Transverse colon (tissue), 4 donors: Measurements from ENCODE around the gene MPL. TPM values are rescaled to one million over a fixed set of nuclear protein-coding genes. Genes with fewer than 3 reads are reported as not detected.
A peak's percentile ranks its signal among the peaks of the same experiment; 100 is the strongest.

Source experiments
- DNase-seq: peaks from one replicate; pipeline ENCODE4 v3.0.0-alpha.2; 2019
- H3K27ac ChIP-seq, 4 donors: fragments of 200-600 bp; sonication (generic); 2 replicates each; pipeline ENCODE4 v1.5.1; 2016 to 2018; ENCODE audit warnings: inconsistent platforms in 4 of 4
- H3K27me3 ChIP-seq: fragments of 200-600 bp; sonication (generic); 2 replicates; pipeline ENCODE4 v1.5.1; 2017; ENCODE audit warnings: inconsistent platforms
- H3K36me3 ChIP-seq, 4 donors: fragments of 200-600 bp; sonication (generic); 2 replicates each; pipeline ENCODE4 v1.5.1; 2017 to 2019; ENCODE audit warnings: inconsistent platforms in 4 of 4
- H3K4me1 ChIP-seq, 4 donors: fragments of 200-600 bp; sonication (generic); 2 replicates each; pipeline ENCODE4 v1.5.1; 2017 to 2020; ENCODE audit warnings: inconsistent platforms in 4 of 4
- H3K4me3 ChIP-seq, 4 donors: fragments of 200-600 bp; sonication (generic); 1 replicate in 1 of 4; 2 replicates in 3 of 4; pipeline versions ENCODE4 v1.5.1 to v1.6.1; 2017 to 2019; ENCODE audit warnings: inconsistent platforms in 4 of 4
- H3K9me3 ChIP-seq, 2 donors: fragments of 200-600 bp; sonication (generic); 2 replicates each; pipeline ENCODE4 v1.5.1; 2017 to 2019; ENCODE audit warnings: inconsistent platforms in 2 of 2
- EP300 ChIP-seq: sonication (generic); formaldehyde crosslinking; IDR thresholded peaks from one replicate; pipeline ENCODE4 v1.6.1; 2017; ENCODE audit warnings: antibody characterized with exemption, low read depth
- POLR2A ChIP-seq: fragments of 450-650 bp; IDR thresholded peaks from one replicate; pipeline ENCODE4 v1.6.1; 2016; ENCODE audit warnings: antibody characterized with exemption, mild to moderate bottlenecking, moderate library complexity
- POLR2AphosphoS5 ChIP-seq, 3 donors: sonication (generic); formaldehyde crosslinking; IDR thresholded peaks; one replicate each; pipeline ENCODE4 v1.6.1; 2016; ENCODE audit warnings: antibody characterized with exemption in 3 of 3
- WGBS, 2 donors: methylation state at CpG; one replicate each; pipeline ENCODE4 v1.1.5; 2018; ENCODE audit warnings: low coverage in 1 of 2; 5-methylcytosine and 5-hydroxymethylcytosine counted together
- in situ Hi-C, 4 donors: fragments of 200-750 bp; cut with MboI; loops; one replicate each; pipeline versions ENCODE4 v1.15.0 to v1.15.1; 2017; ENCODE audit warnings: low sequenced_read_pairs in 3 of 4, low pct_ligation_motif_present in 1 of 4, low pct_unique_long_range_greater_than_20kb in 1 of 4
- intact Hi-C: fragments of 100-400 bp; cut with DNase I; formaldehyde crosslinking; loops from one replicate; pipeline ENCODE4 v1.15.1; 2023; ENCODE audit warnings: low total_unique reads
- total RNA-seq, 4 donors: library from RNA; depleted of rRNA; stranded (reverse); fragments of >200 nt; gene quantifications; one replicate each; pipeline ENCODE4 v1.1.0, GENCODE V29; 2016
- TF ChIP-seq, protein P1 (sequence below), 5 experiments: fragments of 200-600 bp in 3 of 5; fragments of 450-650 bp in 2 of 5; sonication (generic) in 3 of 5; IDR thresholded peaks; 1 replicate in 2 of 5; 2 replicates in 3 of 5; pipeline ENCODE4 v1.5.1; 2016 to 2017; ENCODE audit warnings: antibody characterized with exemption in 5 of 5, inconsistent platforms in 3 of 5, mild to moderate bottlenecking in 2 of 5, moderate library complexity in 1 of 5

The MPL gene
- total RNA-seq, 4 donors from 2014 or later, result 0.32 TPM; not detected in 3

GRCh38 chr1:43354471-43354870, 16.9 kb downstream of the MPL start:
- TF ChIP-seq, protein P1, sequence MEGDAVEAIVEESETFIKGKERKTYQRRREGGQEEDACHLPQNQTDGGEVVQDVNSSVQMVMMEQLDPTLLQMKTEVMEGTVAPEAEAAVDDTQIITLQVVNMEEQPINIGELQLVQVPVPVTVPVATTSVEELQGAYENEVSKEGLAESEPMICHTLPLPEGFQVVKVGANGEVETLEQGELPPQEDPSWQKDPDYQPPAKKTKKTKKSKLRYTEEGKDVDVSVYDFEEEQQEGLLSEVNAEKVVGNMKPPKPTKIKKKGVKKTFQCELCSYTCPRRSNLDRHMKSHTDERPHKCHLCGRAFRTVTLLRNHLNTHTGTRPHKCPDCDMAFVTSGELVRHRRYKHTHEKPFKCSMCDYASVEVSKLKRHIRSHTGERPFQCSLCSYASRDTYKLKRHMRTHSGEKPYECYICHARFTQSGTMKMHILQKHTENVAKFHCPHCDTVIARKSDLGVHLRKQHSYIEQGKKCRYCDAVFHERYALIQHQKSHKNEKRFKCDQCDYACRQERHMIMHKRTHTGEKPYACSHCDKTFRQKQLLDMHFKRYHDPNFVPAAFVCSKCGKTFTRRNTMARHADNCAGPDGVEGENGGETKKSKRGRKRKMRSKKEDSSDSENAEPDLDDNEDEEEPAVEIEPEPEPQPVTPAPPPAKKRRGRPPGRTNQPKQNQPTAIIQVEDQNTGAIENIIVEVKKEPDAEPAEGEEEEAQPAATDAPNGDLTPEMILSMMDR (IDR thresholded peaks at IDR 0.05), result no peak
- TF ChIP-seq EP300 (no peak), POLR2A (no peak)
- intact Hi-C loops (no loop called here), in situ Hi-C loops (no loop called here)
- no peak for DNase-seq
- no peaks in the 10 kb centered on the region for H3K9me3 ChIP-seq
- H3K36me3 ChIP-seq, result no peaks in the 10 kb centered on the region
- H3K4me3 ChIP-seq, result no peak overlapping the region
- no peaks in the 10 kb centered on the region for H3K27me3 ChIP-seq
- peaks cover 11 to 21% (median 20%) of the 10 kb centered on the region in 4 donors for H3K4me1 ChIP-seq
- H3K27ac ChIP-seq, result no peak overlapping the region
- 83 to 100% methylated on average over 1 to 2 of the region's 2 CpGs for WGBS, 2 donors

- no peaks in the 10 kb centered on the region for H3K27me3 ChIP-seq
- DNase-seq, result no peak
- no peak for TF ChIP-seq EP300
- TF ChIP-seq, protein P1 (IDR thresholded peaks at IDR 0.05), result no peak
- no peak for TF ChIP-seq POLR2AphosphoS5 (IDR thresholded peaks at IDR 0.05)
- no peak for TF ChIP-seq POLR2A
- no peak overlapping the region for H3K27ac ChIP-seq
- no peaks in the 10 kb centered on the region for H3K9me3 ChIP-seq
- no peaks in the 10 kb centered on the region for H3K36me3 ChIP-seq
- WGBS, 2 donors, result 100% methylated on average over 2 of the region's 2 CpGs
- no peak overlapping the region for H3K4me3 ChIP-seq
- H3K4me1 ChIP-seq, result peaks cover 7 to 21% (median 18%) of the 10 kb centered on the region in 4 donors
- intact Hi-C loops, result no loop called here
- in situ Hi-C loops, result no loop called here
Observed at GRCh38 chr1:43354936-43355335, 17.3 kb downstream of the MPL start.

GRCh38 chr1:43357251-43357650, 19.6 kb downstream of the MPL start:
- no peak for TF ChIP-seq POLR2A
- TF ChIP-seq POLR2AphosphoS5 (IDR thresholded peaks at IDR 0.05), result no peak
- no peak for TF ChIP-seq EP300
- TF ChIP-seq, protein P1 (IDR thresholded peaks at IDR 0.05), result no peak
- intact Hi-C loops, result no loop called here
- Histone ChIP-seq H3K27ac (peak overlapping the region; percentile 90 to 97 (median 92)), H3K36me3 (no peaks in the 10 kb centered on the region), H3K4me3 (no peak overlapping the region), H3K27me3 (no peaks in the 10 kb centered on the region), H3K4me1 (peaks cover 4 to 29% (median 19%) of the 10 kb centered on the region in 4 donors), H3K9me3 (no peaks in the 10 kb centered on the region)
- DNase-seq, result no peak
- 75 to 85% methylated on average over 3 to 4 of the region's 4 CpGs for WGBS, 2 donors
- in situ Hi-C loops, result no loop called here

DNA sequence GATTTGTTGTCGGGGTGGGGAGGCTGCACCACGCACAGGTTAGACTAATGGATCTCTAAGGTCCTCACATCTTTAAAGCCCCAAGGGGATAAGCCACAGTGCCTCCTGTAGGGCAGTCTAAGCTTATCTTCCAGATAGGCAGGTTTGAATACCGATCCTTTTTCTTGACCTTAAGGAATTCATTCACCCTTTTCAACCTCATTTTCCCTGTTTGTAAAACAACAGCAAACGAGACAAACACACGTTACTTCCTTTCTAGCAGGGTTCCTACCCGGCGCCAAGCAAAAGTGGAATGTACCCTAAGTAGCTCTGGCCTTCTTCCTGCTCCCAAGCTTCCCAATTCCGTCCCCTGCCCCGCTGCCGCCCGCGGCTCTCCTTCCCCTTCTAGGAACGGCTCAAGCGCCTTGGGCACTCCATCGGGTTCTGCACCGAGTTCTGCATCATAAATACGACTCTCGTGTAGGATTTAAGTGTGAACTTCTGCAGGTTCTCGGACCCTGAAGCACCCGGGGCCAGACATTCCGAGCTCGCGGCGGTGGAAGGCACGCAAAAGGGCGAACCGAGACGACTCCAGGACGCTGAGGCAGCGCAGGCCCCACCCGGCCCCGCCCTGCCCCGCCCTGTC, 20.6 kb downstream of the MPL start:
- peaks cover 4 to 29% (median 20%) of the 10 kb centered on the region in 4 donors for H3K4me1 ChIP-seq
- peak overlapping the region; percentile 90 to 97 (median 92) for H3K27ac ChIP-seq
- in situ Hi-C loops, result no loop called here
- intact Hi-C loops, result no loop called here
- TF ChIP-seq POLR2A (peak; percentile 64), EP300 (no peak), POLR2AphosphoS5 (IDR thresholded peaks at IDR 0.05) (peak in 2 of 3 donors; percentile 64 to 81)
- TF ChIP-seq, protein P1 (IDR thresholded peaks at IDR 0.05), result peak; percentile 4 to 69 (median 46)
- WGBS, 2 donors, result 0 to 1% methylated on average over 8 to 33 of the region's 33 CpGs
- peak overlapping the region; percentile 23 to 63 (median 51) for H3K4me3 ChIP-seq
- no peaks in the 10 kb centered on the region for H3K9me3 ChIP-seq
- peaks cover 0 to 2% (median 0%) of the 10 kb centered on the region in 4 donors for H3K36me3 ChIP-seq
- no peaks in the 10 kb centered on the region for H3K27me3 ChIP-seq
- peak; percentile 64 for DNase-seq
